ENCODE results near the gene GAS1.

GAS1 gene

DNA sequence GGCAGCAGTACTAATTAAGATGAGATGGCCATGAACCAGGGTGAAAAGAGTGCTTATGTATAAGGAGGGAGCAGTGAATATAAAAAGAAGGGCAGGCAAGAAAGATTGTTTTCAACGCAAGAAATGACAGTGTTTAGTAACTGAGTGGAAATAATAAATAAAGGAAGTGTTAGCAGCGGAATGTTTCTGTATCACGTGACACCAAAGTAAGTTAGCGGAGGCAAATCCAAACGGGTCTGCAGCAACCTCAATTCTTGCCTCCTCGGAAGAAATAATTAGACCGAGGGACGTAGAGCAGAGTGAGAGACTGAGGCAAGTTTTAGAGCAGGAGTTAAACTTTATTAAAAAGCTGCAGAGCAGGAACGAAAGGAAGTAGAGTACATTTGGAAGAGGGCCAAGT is 15.4 kb upstream of the GAS1 start:
- DNase-seq: no peak

DNA sequence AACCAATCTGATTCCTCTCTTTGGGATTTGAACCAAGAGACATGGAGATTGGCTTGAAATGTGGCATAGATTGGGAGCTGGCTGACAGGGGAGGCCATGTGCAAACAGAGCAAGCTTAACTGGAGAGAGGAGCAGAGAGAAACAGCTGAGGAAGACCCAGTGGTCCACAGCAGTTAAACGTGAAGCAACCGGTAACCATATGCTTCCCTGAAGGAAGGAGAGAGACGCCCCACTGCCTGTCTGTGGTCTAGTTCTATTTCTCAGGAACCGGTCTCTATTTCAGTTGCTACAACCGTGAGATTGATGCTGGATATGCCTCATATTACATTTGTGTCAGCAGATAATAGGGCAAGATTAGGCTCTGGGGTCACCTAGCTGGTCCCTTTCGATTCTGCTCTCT is 13.6 kb upstream of the GAS1 start:
- no peak for DNase-seq

DNA sequence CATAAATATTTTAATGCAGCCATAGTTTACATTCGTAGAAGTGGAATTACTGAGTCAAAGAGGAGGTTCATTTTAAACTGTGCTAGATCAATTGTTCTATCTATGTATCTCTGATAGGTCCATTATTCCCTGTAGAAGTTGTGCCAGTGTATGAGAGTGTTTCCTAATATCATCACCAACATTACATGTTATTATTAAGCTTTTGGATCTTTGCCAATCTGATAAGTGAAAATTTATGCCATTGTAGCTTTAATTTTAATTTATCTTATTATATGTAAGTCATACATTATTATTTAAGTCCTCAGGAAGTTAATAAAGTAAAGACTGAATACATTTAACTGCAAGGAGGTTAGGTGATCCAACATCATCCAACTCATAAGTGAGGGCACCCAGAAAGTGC is 10.9 kb upstream of the GAS1 start:
- DNase-seq: no peak

DNA sequence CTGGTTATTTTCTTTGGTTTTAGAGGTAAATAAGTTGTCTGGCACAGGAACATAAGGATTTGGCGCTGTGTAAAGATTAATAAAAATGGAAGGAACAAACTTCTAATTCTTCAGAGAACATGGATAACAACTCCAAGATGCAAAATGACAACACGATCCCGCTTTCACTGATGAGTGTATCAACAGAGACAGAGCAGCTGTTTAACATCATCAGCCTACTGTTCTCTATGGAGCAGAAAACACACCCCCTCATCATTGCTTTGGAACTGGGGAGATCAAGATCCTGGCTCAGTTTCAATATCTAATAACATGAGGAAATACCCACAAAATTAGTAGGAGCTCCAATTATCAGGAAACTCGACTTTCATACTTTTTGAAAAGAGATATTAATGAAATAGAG is 8.3 kb upstream of the GAS1 start:
- no peak for DNase-seq

DNA sequence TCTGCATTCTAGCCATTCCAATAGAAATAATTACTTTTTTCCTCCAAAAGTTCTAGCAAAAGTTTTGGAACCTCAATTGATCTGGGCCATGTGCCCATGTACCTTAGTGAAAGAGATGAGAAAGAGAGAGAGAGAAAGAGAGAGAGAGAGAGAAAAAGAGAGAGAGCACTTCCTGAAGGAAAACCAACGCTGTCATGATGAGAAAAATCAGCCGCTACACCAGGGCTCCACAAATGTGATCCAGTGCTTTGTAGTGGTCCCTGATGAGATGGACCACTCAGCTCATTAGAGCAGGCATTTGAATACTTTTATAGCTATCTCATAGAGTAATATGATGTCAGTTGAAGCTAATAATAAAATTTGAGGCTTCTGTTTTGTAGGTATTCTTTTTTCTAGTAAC is 7.7 kb upstream of the GAS1 start:
- DNase-seq: no peak

DNA sequence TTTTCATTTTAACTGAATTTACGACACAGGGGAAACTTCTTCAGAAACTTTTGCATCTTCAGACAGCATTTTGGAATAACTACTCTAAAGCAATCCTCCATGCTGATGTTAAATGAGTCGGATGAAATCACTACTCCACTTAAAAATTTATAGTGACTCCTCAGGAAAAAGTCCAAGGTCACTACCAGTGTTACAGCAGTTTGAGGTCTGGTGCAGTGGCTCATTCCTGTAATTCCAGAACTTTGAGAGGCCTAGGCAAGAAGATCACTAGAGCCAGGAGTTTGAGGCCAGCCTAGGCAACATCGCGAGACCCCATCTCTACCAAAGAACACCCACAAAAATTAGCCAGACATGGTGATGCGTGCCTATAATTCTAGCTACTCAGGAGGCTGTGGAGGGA is 5.9 kb upstream of the GAS1 start:
- DNase-seq: no peak

DNA sequence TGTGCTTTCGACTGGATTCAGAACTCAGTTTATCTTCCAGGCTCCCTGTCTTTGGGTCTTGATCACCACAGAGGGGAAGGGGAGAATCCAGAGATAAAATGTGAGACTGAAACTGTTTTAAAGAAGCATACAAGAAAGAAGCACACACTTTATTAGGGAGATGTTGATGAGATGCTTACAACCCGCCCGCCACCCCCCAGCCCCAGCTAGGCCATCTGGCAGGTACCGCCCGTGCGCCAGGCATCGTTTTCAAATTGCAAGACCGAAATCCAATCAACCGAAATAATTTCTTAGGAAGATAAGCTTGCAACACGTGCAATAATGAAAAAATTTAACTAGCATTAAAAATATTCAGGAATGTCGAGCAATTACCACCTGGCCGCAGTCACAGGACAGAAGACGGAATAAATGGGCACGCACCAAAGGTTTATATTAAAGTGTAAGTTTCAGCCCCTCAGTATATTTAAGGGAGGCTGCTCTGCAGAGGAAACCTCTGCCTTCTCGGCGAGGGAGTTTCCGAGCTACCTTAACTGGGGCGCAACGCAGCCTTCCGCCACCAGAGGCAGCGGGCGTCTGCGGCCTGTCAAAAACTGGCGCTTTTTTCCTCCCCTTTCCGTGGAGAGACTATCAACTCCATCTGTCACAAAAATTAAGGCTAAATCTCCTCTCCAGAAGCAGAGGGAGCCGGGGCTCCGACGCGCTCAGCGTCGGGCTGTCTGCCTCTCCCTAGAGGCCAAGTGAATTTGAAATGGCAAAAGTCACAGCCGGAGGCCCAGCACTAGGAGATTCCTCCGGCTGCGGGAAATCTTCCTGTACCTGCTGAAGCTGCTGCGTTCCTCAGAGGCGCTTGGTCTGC is 996 bp upstream of the GAS1 start:
- peak; percentile 73 for DNase-seq

DNA sequence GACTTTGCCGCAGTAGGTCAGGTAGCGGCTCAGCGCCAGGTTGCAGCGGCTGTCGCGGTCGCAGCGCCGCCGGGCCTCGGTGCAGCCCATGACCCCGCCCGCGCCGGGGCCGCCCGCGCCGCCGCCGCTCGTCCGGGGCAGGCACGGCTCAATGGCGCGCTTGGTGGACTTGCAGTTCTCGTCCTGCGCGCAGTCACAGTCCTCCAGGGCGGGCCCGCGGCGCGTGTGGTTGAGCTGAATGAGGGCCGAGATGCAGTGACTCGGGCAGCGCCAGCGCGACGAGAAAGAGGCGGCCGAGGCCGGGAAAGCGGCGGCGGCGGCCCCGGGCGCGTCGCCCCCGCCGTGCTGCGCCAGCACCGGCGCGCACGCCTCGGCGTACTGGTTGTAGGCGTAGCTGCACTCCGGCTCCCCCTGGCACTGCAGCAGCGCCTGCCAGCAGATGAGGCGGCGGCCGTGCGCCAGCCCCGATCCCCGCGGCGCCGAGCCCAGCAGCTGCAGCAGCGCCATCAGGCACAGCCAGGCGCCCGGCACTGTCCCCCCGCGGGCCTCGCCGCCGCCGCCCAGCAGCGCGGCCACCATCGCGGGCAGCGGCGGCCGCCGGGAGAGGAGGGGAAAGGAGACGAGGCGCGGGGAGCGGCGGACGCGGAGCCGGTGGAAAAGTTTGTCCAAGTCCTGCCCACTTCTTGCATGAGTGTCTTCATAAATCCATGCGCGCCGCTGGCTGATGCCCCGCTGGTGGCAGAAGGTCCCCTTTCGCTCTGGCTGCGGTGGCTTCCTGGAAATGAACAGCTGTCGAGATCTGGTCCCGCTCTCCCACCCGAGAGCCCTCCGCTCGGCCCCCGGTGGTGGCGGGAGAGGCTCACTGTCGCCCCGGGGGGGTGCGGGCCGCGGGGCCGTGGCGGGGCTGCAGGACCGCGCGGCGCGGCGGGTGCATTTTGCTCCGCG is 833 bp downstream of the GAS1 start:
- DNase-seq: peak; percentile 66

DNA sequence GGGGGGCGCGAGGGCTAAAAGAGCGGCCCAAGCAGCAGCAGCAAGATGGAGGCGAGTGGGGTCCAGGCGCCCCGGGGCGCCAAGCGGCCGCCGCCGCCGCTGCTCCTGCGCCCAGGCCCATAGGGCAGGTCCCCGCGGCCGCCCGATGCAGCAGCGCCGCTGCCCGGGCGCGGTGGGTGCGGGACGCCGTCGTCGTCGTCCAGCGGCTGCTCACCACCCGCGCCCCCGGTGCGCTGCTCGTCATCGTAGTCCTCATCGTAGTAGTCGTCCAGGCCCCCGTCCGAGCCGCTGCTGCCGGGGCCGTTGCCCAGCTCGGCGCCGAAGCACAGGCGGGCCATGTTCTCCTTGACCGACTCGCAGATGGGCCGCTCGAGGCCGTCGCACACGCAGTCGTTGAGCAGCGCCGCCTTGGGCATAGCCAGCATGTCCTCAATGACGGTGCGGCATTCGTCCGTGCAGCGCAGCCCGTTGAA is 1.5 kb downstream of the GAS1 start:
- DNase-seq: no peak

DNA sequence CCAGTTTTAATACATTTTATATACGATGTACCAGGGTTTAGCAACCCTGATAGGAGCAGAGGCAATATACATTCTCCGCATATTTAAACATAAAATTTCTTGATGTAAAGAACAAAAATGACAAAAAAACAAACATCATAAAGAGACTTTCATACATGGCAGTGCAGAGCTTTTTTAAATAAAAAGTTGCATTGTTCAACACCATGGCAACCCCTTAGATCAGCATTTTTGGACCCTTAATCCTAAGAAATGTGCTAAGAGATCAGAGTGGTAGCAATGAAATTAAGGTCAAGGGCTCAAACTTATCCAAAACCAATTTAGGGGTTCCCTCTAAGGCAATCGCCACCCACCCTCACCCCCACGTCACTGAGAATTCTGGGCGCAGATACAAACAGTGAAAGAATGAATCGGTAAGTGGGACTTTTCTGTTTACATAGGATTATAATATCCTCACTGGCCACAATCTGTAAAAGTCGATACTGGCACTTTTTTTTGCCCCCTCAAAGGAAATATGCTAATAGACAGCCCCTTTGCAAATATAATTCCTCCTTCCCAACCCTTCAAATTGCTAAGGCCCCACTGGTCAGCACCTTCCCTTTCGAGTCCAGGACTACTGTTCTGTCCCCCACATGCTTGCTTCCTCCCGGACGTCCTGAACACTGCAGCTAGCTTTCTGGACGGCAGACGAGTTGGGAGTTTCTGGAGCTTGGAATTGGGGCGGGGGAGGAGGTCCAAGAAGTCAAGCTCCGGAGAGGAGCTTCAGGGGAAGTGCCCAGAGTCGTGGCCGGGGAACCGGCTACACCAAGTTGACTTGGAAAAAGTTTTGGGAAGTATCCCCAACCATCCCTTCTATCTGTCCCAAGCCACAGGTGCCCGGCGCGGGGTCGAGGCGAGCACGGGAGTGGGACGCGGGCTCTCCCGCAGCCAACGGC is 2.2 kb downstream of the GAS1 start:
- no peak for DNase-seq

DNA sequence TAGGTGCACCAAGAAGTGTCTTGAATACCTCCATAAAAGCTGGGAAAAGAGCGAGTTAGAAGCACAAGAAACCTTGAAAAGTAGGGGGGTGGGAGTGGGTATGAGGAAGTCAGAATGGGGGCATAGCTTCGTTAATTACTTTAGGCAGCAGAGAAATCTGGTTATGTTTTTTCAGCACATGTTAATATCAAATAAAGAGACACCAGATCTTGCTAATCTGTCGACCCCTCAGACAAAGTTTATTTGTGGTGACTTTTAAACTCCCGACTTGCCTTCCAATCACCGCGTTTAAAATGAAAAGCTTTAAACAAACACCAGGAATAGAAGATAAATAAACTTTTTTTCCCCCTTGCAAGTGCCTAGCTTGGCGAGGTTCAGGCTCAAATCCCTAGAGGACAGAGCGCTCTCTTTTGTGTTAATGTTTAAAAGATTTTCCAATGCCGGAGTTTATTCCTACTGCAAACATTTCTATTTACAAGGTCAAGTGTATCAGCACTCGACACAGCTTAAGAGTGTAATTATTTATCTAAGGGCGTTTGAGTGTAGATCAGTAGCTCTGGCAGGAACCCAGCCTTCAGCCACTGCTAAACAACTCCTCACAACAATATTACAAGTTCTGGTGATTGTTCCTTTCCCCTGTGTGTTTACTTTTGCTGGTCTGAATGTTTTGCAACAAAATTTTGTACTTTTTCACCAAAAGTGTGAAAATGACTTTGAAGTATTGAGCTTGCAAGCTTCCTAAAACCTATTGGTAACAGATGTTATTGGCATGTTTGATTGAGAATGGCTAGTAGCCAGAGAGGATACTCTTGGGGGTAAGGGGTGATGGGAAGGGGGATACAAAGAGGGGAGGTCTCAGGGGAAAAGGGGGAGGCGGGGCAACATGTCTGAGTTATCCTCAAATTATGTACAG is 3.8 kb downstream of the GAS1 start:
- DNase-seq: no peak

DNA sequence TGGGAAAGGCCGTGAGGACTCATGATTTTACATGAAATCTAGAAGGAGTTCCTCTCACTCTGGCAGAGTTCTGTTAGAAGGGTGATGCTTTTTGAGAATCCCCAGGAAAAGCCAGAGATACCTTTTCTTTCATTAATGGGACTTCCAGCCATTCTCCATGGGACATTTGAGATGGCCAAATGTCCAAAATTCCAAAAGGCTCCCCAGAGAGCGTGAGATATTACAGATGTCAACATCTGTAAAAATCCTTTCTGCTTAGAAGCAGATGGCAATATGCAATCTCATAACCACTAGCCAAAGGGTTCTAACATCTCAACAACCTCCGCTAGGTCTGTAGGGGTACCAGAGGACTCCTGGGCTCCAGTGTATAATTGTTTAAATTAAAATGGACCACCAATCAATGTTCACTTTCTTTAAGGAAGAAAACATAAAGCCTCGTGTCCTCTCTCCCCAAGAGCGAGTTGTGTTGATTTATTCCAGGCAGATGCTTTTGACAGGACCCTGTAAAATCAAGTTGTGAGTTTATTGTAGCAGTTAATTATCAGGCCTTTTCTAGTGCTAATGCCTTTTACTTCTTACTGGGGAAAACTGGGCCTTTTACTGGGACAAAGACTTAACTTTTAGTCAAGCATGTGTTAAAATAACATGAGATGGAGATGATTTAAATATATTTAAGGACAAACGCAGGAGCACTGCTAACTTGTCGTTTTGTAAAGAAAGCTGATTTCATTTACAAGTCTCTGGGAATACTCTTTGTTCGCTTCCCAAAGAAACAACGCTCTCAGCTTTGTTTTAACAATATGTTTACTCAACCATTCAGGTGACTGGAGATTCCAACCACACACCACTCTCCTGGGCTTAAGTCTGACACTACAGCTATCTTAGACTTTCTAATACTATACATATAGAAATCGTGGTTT is 4.8 kb downstream of the GAS1 start:
- no peak for DNase-seq

DNA sequence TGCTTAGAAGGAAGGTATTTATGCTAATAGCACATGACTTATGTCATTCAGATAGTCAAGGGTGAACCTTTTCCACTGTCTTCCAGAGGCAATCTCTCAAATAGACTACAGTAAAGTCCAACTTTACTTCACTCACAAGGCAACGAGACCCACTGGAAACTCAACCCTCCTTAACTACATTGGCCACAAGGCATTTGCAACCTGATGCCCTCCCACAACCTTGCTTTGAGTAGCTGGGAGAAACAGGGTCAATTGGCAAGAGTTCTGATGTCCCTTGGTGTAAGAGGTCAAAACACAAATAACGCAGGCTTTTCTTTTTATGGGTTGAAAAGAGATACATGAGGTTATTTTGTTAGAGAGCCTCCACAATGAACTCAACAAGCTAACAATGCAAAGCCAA is 6.1 kb downstream of the GAS1 start:
- no peak for DNase-seq

DNA sequence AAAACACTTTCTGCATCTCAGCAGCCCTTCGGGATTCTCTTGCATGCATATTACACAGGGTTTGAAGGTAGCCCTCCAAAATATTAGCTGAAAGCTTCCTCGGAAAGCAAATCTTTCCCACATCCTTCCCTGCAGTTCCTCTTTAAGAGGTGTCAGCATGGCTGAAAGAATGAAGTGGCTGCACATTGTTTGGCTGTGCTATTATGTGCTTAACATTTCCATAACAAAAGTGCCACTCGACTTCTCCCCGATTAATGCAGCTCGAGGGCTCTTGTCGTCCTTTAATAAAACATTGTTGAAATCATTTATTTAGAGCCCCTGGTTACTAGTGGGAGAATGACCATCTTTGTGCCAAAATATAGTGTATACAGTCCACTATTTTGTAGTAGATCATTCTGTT is 6.5 kb downstream of the GAS1 start:
- DNase-seq: no peak

DNA sequence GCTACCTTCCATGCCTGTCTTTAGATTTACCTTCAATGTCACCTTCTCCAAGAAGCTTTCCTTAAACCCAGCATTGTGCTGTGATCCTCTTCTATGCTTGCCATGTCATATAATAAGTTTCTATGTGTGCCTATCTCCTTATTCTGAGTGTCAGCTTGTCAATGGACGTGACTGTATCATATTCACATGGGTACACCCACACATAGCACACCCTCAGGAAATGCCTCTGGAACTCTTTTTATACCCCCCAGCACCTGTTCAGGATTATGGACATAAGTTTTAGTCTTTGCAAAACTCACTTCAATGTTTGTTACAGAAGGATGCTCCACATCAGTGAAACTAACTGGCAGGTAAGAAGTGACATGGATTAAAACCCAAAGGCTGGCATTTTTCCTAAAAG is 7.4 kb downstream of the GAS1 start:
- DNase-seq: no peak

DNA sequence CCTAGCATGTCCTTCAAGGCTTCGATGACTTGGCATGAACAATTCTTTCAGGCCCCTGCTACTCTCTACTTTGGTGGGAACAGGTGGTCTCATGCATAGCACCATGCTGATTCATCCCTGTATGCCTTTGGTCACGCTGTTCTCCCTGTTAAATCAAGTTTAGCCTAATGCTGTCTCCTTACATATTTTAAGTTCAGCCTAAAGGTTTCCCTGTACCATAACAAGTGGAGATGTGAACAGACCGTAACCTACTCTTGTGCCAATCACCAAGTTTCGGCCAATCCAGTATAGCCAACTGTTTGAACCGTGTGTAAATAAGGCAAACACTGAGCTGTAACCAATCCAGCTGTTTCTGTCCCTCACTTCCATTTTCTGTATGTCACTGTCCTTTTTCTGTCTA is 8.0 kb downstream of the GAS1 start:
- no peak for DNase-seq

DNA sequence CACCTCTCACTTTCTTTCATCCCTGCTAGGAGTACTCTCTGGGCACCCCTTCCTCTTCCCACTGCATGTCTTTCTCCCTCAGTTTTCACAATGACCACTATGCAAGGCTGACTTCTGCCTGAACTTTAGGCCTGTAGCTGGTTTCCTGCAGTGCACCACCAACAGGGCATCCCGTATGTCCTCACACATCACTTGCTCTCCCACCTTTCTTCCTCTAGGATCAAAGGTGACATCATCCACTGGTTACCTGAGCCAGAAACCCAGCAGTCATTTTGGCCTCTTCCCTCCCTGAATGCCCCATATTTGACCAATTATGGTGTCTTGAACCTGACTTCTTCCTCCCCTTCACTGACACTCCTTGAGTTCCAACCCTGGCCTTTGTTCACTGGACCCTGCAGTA is 8.5 kb downstream of the GAS1 start:
- no peak for DNase-seq

DNA sequence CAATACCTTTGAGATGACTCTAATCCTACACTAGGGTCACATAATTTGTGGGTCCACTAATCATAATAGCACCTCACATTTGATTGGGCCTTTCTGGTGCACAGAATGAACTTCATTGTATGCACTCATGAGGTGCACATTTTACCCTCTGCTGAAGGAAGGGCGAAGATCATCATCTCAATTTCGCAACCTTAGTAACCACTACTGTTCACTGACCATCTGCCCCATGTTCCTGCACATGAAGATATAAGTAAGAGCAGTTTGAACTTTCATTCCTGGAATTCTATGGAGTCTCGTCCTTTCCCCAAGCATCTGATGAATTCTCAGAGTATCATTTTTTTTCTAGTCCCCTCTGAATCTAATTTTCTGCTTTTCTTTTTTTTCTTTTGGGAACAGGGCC is 21.2 kb downstream of the GAS1 start:
- DNase-seq: no peak

DNA sequence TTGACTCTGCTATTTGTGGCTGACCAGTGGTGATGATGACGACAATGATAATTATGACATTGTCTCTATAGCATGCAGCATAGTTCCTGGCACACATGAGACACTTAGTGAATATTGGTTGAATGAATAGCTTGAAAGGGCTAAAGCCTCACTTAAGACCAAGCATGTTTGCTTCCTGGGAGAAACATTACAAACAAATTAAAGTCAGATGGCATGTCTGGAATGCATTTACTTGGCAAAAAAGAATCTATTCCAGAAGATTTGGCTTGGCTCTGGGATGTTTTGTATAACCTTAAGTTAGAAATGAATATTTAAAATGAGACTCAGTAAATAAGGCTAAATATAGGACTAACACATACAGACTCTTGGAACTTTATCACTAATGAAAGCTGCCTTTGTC is 21.6 kb downstream of the GAS1 start:
- no peak for DNase-seq

DNA sequence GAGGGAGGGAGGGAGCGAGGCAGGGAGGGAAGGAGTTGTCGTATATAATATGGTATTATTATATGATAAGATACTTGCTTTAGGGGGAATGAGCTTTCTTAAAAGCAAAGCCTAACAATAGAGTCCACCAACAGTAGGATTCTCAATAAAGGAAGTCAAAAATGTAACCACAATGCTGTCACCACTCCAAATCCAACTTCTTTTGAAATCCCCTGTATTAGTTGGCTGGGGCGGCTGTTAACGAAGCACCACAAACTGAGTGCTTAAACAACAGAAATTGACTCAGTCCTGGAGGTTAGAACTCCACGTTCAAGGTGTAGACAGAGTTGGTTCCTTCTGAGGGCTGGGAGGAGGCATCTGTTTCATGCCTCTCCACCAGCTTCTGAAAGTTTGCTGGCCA is 23.1 kb downstream of the GAS1 start:
- no peak for DNase-seq
